Measurements from ENCODE around the gene GALM. TPM values are rescaled to one million over a fixed set of nuclear protein-coding genes. Genes with fewer than 3 reads are reported as not detected.
"Not testable (repeated sequence)": the region's sequence is repeated elsewhere in the genome, so short reads cannot be mapped to it uniquely, and the experiment has no call there.

Gene GALM
- polyA plus RNA-seq, 1 donor from 2014 or later, result not detected

- no peak overlapping the region for H2AFZ ChIP-seq (ENCODE audit: low read depth, low read length)
- no peak overlapping the region for H3K4me2 ChIP-seq (ENCODE audit: low read length)
- no peak overlapping the region for H3K4me3 ChIP-seq (ENCODE audit: low read length)
Measured at GRCh38 chr2:38635139-38635538, 30.8 kb upstream of the GALM start.

DNA sequence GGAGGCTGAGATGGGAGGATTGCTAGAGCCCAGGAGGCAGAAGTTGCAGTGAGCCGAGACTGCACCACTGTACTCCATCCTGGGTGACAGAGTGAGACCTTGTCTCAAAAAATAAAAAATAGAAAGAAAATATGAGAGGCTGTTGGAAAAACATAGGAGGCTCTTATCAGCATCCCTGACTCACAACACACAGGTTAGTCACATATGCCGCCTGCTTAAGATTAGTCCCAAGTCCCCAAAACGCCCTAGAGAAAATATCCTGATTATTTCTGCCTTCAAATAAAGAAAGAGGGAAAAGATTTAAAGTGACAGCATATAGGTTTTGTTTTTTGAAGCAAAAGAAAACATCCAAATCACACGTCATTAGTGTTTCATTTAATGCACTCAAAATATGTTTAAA is 29.8 kb upstream of the GALM start:
- Histone ChIP-seq H3K4me2 (ENCODE audit: low read length) (no peak overlapping the region), H4K20me1 (ENCODE audit: insufficient read depth) (no peaks in the 10 kb centered on the region), H2AFZ (ENCODE audit: low read depth, low read length) (no peak overlapping the region), H3K9me3 (ENCODE audit: low read length) (no peaks in the 10 kb centered on the region), H3K27ac (ENCODE audit: low read length) (no peak overlapping the region), H3K9me2 (ENCODE audit: insufficient read depth, low read length) (no peaks in the 10 kb centered on the region), H3K27me3 (ENCODE audit: insufficient read depth, low read depth, low read length) (no peaks in the 10 kb centered on the region), H3K79me2 (replicated peaks; ENCODE audit: insufficient read depth, low read length) (no peaks in the 10 kb centered on the region), H3K36me3 (ENCODE audit: insufficient read depth, low read length) (no peaks in the 10 kb centered on the region), H3K9ac (ENCODE audit: low read length) (no peak overlapping the region), H3F3A (ENCODE audit: insufficient read depth, low read length, poor library complexity, severe bottlenecking) (no peaks in the 10 kb centered on the region), H3K4me3 (ENCODE audit: low read length) (no peak overlapping the region)
- no peak for TF ChIP-seq POLR2AphosphoS5 (IDR thresholded peaks at IDR 0.05)
- no peak for TF ChIP-seq REST (IDR thresholded peaks at IDR 0.05; ENCODE audit: borderline replicate concordance)
- TF ChIP-seq MXI1 (conservative IDR thresholded peaks at IDR 0.05; ENCODE audit: poor library complexity, severe bottlenecking), result no peak

More at GRCh38 chr2:38635139-38635538, 30.8 kb upstream of the GALM start:
- H3F3A ChIP-seq (ENCODE audit: insufficient read depth, low read length, poor library complexity, severe bottlenecking), result no peaks in the 10 kb centered on the region
- no peak overlapping the region for H3K27ac ChIP-seq (ENCODE audit: low read length)
- TF ChIP-seq REST (IDR thresholded peaks at IDR 0.05; ENCODE audit: borderline replicate concordance) (no peak), SMC3 (conservative IDR thresholded peaks at IDR 0.05; ENCODE audit: poor library complexity) (no peak), RAD21 (conservative IDR thresholded peaks at IDR 0.05) (no peak), EP300 (conservative IDR thresholded peaks at IDR 0.05; ENCODE audit: poor library complexity, severe bottlenecking) (no peak), EZH2 (IDR thresholded peaks at IDR 0.05; ENCODE audit: borderline replicate concordance, insufficient read depth, low read length, poor library complexity, severe bottlenecking) (no peak), POLR2AphosphoS5 (IDR thresholded peaks at IDR 0.05) (no peak), TAF1 (IDR thresholded peaks at IDR 0.05; ENCODE audit: low read depth) (no peak), CTCF (IDR thresholded peaks at IDR 0.05; ENCODE audit: poor library complexity, severe bottlenecking) (no peak), MXI1 (conservative IDR thresholded peaks at IDR 0.05; ENCODE audit: poor library complexity, severe bottlenecking) (no peak)
- H3K27me3 ChIP-seq (ENCODE audit: insufficient read depth, low read depth, low read length), result no peaks in the 10 kb centered on the region
- H3K9ac ChIP-seq (ENCODE audit: low read length), result no peak overlapping the region
- H3K9me2 ChIP-seq (ENCODE audit: insufficient read depth, low read length), result no peaks in the 10 kb centered on the region
- no peaks in the 10 kb centered on the region for H3K36me3 ChIP-seq (ENCODE audit: insufficient read depth, low read length)
- no peaks in the 10 kb centered on the region for H4K20me1 ChIP-seq (ENCODE audit: insufficient read depth)
- H3K79me2 ChIP-seq (replicated peaks; ENCODE audit: insufficient read depth, low read length), result no peaks in the 10 kb centered on the region
- no peaks in the 10 kb centered on the region for H3K9me3 ChIP-seq (ENCODE audit: low read length)

DNA sequence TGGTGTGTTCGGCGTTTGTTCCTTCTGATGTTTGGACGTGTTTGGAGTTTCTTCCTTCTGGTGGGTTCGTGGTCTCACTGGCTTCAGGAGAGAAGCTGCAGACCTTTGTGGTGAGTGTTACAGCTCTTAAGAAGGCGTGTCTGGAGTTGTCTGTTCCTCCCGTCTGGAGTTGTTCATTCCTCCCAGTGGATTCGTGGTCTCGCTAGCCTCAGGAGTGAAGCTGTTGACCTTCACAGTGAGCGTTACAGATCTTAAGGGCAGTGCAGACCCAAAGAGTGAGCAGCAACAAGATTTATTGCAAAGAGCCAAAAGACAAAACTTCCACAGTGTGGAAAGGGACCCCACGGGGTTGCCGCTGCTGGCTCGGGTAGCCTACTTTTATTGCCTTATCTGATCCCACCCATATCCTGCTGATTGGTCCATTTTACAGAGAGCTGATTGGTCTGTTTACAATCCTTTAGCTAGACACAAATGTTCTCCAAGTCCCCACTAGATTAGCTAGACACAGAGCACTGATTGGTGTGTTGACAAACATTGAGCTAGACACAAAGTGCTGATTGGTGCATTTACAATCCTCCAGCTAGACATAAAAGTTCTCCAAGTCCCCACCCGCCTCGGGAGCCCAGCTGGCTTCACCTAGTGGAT is 23.4 kb upstream of the GALM start:
- not testable (repeated sequence) for H3K9me3 ChIP-seq (ENCODE audit: low read length); H3K4me3 ChIP-seq (ENCODE audit: low read length); H4K20me1 ChIP-seq (ENCODE audit: insufficient read depth); H3K4me2 ChIP-seq (ENCODE audit: low read length); H3K27me3 ChIP-seq (ENCODE audit: insufficient read depth, low read depth, low read length); H2AFZ ChIP-seq (ENCODE audit: low read depth, low read length); H3K36me3 ChIP-seq (ENCODE audit: insufficient read depth, low read length); H3K9ac ChIP-seq (ENCODE audit: low read length); H3F3A ChIP-seq (ENCODE audit: insufficient read depth, low read length, poor library complexity, severe bottlenecking); H3K9me2 ChIP-seq (ENCODE audit: insufficient read depth, low read length); H3K79me2 ChIP-seq (replicated peaks; ENCODE audit: insufficient read depth, low read length); H3K27ac ChIP-seq (ENCODE audit: low read length)
